OCI-LY3 (cell line): ENCODE results near the gene PCDHA13.

ENCODE experiments used
- EZH2phosphoT487 ChIP-seq: fragments of 200-600 bp; shearing (Covaris generic); IDR thresholded peaks from 2 replicates; pipeline ENCODE4 v1.6.1; 2018; ENCODE audit warnings: antibody characterized with exemption, mixed run types, low read depth
- TF ChIP-seq, protein P1 (sequence below): fragments of 200-600, 300-600 bp; sonication (generic); IDR thresholded peaks from 2 replicates; pipeline ENCODE4 v1.5.1; 2014; ENCODE audit warnings: antibody characterized with exemption, low read length, low read depth

DNA sequence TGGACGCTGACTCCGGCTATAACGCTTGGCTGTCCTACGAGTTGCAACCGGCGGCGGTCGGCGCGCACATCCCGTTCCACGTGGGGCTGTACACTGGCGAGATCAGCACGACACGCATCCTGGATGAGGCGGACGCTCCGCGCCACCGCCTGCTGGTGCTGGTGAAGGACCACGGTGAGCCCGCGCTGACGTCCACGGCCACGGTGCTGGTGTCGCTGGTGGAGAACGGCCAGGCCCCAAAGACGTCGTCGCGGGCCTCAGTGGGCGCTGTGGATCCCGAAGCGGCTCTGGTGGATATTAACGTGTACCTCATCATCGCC is 4.7 kb upstream of the PCDHA13 start:
- TF ChIP-seq, protein P1, sequence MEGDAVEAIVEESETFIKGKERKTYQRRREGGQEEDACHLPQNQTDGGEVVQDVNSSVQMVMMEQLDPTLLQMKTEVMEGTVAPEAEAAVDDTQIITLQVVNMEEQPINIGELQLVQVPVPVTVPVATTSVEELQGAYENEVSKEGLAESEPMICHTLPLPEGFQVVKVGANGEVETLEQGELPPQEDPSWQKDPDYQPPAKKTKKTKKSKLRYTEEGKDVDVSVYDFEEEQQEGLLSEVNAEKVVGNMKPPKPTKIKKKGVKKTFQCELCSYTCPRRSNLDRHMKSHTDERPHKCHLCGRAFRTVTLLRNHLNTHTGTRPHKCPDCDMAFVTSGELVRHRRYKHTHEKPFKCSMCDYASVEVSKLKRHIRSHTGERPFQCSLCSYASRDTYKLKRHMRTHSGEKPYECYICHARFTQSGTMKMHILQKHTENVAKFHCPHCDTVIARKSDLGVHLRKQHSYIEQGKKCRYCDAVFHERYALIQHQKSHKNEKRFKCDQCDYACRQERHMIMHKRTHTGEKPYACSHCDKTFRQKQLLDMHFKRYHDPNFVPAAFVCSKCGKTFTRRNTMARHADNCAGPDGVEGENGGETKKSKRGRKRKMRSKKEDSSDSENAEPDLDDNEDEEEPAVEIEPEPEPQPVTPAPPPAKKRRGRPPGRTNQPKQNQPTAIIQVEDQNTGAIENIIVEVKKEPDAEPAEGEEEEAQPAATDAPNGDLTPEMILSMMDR, result no peak
- no peak for TF ChIP-seq EZH2phosphoT487
